Measurements from ENCODE around the gene TTLL12.
A peak's percentile ranks its signal among the peaks of the same experiment; 100 is the strongest.

GRCh38 chr22:43228330-43228729, 41.4 kb upstream of the TTLL12 start:
- TF ChIP-seq, protein P1, sequence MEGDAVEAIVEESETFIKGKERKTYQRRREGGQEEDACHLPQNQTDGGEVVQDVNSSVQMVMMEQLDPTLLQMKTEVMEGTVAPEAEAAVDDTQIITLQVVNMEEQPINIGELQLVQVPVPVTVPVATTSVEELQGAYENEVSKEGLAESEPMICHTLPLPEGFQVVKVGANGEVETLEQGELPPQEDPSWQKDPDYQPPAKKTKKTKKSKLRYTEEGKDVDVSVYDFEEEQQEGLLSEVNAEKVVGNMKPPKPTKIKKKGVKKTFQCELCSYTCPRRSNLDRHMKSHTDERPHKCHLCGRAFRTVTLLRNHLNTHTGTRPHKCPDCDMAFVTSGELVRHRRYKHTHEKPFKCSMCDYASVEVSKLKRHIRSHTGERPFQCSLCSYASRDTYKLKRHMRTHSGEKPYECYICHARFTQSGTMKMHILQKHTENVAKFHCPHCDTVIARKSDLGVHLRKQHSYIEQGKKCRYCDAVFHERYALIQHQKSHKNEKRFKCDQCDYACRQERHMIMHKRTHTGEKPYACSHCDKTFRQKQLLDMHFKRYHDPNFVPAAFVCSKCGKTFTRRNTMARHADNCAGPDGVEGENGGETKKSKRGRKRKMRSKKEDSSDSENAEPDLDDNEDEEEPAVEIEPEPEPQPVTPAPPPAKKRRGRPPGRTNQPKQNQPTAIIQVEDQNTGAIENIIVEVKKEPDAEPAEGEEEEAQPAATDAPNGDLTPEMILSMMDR (IDR thresholded peaks at IDR 0.05; ENCODE audit: insufficient read depth, low read length): peak; percentile 32
- TF ChIP-seq SPI1 (IDR thresholded peaks at IDR 0.05; ENCODE audit: borderline replicate concordance, low read depth): no peak
- TF ChIP-seq, protein P2, sequence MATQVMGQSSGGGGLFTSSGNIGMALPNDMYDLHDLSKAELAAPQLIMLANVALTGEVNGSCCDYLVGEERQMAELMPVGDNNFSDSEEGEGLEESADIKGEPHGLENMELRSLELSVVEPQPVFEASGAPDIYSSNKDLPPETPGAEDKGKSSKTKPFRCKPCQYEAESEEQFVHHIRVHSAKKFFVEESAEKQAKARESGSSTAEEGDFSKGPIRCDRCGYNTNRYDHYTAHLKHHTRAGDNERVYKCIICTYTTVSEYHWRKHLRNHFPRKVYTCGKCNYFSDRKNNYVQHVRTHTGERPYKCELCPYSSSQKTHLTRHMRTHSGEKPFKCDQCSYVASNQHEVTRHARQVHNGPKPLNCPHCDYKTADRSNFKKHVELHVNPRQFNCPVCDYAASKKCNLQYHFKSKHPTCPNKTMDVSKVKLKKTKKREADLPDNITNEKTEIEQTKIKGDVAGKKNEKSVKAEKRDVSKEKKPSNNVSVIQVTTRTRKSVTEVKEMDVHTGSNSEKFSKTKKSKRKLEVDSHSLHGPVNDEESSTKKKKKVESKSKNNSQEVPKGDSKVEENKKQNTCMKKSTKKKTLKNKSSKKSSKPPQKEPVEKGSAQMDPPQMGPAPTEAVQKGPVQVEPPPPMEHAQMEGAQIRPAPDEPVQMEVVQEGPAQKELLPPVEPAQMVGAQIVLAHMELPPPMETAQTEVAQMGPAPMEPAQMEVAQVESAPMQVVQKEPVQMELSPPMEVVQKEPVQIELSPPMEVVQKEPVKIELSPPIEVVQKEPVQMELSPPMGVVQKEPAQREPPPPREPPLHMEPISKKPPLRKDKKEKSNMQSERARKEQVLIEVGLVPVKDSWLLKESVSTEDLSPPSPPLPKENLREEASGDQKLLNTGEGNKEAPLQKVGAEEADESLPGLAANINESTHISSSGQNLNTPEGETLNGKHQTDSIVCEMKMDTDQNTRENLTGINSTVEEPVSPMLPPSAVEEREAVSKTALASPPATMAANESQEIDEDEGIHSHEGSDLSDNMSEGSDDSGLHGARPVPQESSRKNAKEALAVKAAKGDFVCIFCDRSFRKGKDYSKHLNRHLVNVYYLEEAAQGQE (IDR thresholded peaks at IDR 0.05; ENCODE audit: insufficient replicate concordance, low read depth): no peak
- TF ChIP-seq GABPA (IDR thresholded peaks at IDR 0.05; ENCODE audit: low read depth): no peak

Measured in HL-60 (cell line).